ENCODE results near the gene ZNF653.

Gene ZNF653, protein sequence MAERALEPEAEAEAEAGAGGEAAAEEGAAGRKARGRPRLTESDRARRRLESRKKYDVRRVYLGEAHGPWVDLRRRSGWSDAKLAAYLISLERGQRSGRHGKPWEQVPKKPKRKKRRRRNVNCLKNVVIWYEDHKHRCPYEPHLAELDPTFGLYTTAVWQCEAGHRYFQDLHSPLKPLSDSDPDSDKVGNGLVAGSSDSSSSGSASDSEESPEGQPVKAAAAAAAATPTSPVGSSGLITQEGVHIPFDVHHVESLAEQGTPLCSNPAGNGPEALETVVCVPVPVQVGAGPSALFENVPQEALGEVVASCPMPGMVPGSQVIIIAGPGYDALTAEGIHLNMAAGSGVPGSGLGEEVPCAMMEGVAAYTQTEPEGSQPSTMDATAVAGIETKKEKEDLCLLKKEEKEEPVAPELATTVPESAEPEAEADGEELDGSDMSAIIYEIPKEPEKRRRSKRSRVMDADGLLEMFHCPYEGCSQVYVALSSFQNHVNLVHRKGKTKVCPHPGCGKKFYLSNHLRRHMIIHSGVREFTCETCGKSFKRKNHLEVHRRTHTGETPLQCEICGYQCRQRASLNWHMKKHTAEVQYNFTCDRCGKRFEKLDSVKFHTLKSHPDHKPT

DNA sequence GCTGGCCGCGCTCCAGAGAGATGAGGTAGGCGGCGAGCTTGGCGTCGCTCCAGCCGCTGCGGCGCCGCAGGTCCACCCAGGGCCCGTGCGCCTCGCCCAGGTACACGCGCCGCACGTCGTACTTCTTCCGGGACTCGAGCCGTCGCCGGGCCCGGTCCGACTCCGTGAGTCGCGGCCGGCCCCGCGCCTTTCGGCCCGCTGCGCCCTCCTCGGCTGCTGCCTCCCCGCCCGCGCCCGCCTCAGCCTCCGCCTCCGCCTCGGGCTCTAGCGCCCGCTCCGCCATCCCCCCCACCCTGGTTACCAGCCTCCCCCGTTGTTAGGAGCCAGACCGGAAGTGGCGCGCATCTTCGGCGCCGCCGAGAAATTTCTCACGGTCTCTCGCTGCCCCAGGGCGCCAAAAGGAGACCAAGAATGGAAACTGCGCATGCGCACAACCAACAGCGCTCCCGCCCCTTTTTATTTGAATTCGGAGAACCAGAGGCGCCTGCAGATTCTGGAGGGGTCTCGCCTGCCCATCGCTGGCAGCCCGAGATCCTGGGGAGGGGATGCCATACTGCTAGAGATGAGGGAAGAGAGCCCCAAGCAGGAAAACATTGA lies at the start of gene ZNF653:
TSS of gene ZNF653 (minus strand) at position 336 of the 597 bp plus-strand sequence. CDS start at position 283, 53 bp downstream.
- peak; percentile 90 for DNase-seq (ENCODE audit: low read depth, low spot score)

DNA sequence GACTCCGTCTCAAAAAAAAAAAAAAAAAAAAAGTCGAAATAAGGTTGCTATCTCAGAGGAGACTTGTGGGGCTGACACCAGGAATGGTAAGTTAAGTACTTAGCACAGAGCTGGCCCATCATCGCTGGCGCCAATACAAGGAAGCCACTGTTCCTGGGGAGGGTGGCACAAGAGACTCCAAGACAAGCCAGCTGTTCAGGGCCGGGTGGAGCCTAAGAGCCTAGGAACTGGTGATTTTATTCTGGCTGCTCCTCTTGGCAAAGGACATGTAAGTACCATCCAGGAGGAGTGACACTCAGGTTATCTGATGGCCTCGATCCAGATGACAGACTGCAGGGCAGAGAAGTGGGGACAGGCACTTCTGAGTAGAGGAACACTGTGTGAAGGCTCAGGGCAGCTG lies 49.6 kb upstream of the ZNF653 start:
- no peak for DNase-seq (ENCODE audit: low read depth, low spot score)

DNA sequence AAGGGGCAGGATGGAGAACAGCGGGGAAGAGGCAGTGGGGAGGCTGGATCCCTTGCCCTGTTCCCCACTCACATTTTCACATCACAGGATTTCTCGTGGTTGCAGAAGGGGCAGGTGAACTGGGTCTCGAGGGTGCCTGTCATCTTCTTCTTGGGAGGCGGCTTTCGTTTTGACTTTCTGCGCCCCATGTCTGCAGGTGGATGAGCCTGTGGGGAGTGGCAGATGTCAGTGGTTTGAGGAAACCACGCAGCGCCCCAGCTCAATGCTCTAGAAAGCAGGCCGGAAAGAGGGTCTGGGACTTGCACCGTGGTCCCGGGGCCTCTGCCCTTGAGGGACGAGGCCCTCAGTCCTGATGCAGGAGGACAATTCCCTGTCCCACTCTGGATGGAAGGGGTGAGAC lies 48.5 kb upstream of the ZNF653 start:
- DNase-seq (ENCODE audit: low read depth, low spot score) = no peak

DNA sequence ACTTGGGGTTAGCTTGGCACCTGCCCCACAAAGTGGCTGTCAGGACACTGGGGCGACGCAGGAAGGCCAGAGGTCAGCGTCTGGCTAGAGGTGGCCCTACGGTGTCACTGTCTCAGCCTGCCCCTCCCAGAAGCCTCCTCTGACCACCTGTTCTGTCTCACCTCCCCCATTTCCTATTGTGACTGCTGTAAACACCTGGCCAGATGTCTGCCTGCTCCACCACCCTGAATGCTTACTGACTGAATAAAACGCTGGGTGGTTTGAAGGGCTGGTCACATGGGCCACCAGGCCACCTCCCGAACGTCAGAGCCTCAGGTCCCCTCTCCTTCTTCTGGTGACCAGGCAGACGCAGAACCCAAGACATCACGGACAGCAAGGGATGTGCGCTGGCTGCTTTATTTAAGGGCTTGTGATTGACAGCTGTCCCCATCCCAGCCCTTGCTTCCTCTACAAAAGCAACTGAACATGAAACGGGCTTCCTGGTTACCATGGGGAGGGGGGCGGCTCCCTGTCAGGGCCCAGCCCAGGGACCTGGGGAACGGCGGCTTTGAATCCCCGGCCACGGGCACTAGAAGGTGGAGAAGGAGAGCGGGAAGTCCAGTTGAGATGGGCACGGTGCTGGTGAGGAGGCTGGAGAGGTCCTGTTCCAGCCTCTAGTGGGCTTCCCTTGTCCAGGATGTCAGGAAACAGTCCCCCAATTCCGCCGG lies 47.2 kb upstream of the ZNF653 start:
- DNase-seq (ENCODE audit: low read depth, low spot score) = no peak

DNA sequence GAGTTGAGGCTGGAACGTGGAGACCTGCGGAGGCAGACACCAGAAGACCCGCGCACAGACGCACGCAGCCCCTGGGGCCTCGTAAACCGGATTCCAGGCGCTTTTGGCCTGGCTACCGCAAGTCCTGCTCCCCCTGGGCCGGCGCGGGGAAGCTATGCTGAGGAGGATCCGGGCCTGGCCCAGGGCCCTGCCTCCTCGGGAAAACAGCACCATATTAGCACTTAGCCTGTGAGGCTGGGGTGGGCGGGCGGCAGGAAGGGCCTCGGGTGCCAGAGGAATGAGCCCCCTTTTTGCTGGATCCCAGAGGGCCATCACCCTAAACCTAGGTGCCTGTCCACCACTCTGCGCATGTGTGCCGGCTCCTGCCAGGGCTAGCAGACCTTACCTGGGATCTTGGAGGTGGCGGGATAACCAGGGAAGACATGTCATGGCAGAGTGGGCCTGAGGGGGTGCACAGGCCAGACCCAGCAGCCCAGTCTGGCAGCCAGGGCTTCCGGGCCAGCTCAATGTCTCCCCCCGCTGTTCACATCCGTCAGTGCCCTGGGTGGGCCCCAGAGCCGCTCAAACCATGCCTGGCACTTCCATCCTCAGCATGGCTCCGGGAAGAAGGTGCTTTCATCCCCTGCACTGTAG lies 46.1 kb upstream of the ZNF653 start:
- DNase-seq (ENCODE audit: low read depth, low spot score) = no peak

DNA sequence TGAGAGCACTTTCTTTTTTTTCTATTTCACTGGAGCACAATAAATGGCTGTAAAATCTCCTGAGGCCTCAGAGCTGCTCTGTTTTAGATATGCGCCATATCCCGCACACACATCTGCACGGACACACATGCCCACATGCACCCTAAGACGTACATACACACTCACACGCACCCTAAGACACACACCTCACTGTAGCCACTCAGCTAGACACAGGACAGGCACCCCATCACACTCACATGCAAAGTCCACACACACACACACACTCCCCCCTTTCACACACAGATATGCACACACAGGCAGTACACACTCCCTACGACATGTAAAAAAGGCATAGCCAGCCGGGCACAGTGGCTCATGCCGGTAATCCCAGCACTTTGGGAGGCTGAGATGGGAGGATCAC lies 44.6 kb upstream of the ZNF653 start:
- DNase-seq (ENCODE audit: low read depth, low spot score) = no peak

DNA sequence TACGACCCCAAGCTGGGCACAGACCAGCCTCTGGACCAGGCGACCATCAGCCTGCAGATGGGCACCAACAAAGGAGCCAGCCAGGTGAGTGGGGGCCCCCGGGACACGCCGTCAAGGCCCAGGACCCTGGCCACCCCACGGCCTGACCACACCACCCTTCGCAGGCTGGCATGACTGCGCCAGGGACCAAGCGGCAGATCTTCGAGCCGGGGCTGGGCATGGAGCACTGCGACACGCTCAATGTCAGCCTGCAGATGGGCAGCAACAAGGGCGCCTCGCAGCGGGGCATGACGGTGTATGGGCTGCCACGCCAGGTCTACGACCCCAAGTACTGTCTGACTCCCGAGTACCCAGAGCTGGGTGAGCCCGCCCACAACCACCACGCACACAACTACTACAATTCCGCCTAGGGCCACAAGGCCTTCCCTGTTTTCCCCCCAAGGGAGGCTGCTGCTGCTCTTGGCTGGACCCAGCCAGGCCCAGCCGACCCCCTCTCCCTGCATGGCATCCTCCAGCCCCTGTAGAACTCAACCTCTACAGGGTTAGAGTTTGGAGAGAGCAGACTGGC lies 43.8 kb upstream of the ZNF653 start:
- no peak for DNase-seq (ENCODE audit: low read depth, low spot score)

DNA sequence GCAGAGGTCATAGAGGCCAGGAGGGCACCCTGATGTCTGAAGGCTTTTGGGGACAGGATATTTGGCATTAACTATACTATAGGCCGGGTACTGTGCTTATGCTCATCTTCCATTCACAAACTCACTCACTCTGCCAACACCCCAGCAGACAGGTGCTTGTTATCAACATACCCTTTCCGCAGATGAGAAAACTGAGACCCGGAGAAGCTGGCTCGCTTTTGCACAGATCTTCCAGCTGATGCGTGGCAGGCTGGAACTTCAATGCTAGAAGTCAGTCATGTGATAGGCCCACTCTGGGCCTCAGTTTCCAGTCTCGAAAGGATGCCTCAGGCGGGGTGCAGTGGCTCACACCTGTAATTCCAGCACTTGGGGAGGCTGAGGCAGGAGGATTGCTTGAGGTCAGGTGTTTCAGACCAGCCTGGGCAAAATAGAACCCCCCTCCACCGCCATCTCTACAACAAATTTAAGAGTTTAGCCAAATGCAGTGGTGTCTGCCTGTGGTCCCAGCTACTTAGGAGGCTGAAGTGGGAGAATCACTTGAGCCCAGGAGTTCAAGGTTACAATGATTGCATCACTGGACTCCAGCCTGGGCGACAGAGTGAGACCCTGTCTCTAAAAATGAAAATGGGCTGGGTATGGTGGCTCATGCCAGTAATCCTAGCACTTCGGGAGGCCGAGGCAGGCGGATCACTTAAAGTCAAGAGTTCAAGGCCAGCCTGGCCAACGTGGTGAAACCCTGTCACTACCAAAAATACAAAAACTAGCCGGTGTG lies 42.5 kb upstream of the ZNF653 start:
- no peak for DNase-seq (ENCODE audit: low read depth, low spot score)

DNA sequence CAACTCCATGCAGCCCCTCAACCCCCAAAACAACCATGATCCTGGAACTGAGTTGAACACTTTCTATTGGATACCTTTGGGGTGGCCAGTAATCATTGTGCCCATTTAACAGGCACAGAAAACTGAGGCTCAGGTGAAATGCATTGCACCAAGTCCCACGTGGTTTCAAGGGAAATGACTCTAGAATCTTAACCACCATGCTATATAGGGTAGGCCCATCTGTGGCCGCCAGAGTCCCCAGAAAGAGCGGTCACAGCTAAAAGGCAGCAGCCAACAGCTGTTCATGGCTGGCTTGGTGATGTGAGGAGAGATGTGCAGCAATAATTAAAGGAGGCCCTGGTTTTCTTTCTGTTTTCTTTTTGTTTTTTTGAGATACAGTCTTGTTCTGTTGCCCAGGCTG lies 35.6 kb upstream of the ZNF653 start:
- DNase-seq (ENCODE audit: low read depth, low spot score) = no peak

DNA sequence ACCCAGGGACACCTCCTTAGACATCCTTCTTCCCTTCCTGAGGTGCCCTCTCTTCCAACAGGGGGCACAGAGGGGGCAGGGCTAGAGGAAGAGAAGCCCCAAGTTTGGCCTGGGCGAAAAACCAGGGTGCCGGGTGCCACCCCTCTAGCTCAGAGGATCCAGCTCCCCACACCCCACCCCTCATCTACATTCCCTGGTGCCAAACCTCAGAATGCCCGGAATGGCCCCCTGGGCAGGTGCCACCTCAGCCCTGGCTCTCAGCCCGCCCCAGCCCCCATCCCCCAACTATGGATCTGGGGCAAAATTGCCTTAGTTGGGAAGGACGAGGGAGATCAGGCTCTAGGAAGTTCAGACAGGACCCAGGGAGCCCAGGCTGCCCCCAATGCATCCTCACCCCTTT lies 35.0 kb upstream of the ZNF653 start:
- DNase-seq (ENCODE audit: low read depth, low spot score) = no peak

DNA sequence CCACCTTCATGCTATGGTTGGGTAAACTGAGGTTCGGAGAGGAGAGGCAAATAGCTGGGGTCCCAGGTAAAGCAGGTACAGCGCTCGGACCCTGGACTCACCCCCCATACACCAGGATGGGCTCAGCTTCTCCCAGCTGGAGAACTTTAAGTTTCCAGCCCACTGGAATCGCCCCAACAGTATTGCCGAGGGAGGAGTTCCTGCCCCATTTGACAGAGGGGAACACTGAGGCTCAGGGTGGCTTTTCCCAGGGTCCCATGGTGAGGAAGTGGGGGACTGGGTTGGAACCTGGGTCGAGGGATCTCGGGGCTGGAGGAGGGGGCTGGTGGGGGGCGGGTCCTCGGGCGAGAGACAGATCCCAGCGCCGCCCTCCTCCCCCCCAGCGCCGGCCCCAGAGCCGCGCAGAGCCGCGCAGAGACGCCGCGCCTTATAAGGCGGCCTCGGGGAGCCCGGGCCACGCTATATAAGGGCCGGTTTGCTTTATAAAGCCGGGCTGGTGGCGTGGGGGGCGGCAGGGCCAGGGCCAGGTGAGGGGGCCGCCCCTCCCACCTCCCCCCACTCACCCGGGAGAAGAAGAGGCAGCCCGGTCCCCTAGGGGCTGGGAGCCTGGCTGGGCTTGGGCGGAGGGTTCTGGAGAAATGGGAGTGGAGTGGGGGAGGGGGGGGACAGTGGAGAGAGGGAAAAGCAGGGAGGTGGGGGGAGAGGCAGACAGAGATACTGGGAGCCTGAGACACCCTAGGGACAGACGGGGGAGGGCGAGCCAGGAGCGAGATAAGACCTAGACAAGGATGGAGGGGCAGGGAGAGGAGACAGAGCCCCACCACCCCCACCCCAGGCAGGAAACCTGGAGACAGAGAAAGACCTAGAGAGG lies 34.1 kb upstream of the ZNF653 start:
- no peak for DNase-seq (ENCODE audit: low read depth, low spot score)

DNA sequence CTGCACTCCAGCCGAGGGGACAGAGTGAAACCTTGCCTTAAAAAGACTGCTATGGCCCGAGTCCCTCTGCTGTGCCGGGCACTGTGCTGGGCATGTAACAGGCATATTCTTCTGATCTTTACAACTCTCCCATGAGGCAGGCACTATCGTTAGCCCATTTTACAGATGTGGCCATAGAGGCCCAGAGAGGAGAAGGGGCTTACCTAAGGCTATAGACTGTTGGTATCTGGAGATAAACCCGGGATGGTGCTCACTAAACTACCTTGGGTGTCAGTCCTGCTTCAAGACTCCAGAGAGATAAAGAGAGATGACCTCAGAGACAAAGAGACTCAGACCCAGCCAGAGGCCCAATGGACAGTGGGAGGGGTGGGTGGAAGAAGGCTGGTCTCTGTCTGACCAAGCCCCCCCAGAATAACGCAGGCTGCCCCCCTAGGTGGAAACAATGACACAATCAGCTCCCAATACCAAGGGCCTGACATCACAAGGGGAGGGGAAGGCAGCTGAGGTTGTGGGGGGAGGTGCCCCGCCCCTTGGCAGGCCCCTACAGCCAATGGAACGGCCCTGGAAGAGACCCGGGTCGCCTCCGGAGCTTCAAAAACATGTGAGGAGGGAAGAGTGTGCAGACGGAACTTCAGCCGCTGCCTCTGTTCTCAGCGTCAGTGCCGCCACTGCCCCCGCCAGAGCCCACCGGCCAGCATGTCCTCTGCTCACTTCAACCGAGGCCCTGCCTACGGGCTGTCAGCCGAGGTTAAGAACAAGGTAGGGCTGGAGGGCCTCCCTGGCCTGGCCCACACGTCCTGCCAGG lies 32.8 kb upstream of the ZNF653 start, which contains the start of gene CNN1:
TSS of gene CNN1 (plus strand) at position 620 of the 805 bp plus-strand sequence. CDS start at position 697, 77 bp downstream.
- DNase-seq (ENCODE audit: low read depth, low spot score) = no peak

DNA sequence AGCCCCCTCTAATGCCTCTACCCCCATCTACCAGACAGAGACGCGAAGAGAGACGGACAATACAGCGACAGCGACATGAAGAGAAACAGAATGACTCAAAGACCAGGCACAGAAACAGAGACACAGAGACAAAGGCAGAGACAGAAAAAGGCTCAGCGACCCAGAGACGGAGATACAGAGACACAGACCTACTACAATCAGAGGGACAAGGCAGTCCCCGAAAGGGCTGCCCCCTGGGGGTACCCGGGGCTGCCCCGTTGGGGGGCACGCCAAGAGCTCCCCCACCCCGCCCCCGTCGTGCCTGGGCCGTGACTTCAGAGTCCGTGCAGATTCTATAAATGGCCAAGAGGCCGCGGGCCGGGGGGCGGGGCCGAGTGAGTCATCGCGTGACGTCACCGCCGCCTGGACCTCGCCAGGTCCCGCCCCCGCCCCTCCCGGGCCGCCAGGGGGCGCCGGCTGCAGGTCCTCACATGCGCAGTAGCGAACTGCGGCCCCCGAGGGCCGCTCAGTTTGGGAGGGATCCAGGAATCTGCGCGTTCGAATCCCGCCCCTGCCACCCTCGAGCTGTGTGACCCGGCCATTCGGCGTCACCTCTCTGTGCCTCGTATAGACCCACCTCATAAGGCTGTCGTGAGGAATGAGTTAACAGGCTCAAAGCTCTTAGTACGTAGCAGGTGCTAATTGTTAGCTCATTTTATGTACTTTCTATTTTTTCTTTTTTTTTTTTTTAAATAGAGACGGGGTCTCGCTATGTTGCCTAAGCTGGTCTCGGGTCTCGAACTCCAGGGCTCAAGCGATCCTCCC lies 30.4 kb upstream of the ZNF653 start:
- DNase-seq (ENCODE audit: low read depth, low spot score) = peak; percentile 67

DNA sequence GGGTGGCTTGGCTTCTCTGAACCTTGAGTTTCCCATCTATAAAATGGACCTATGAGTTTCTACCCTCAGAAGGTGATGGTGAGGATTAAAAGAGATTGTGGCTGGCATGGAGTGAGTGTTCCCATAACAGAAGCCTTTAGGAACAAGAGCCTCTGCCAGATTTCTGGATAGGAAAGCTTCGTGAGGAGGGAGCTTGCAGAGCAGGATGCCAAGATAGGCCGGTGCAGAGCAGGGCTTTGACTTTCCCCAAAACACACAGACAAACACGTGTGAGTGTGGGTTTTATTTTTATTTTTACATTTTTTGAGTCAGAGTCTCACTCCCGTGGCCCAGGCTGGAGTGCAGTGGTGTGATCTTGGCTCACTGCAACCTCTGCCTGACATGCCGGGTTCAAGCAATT lies 29.3 kb upstream of the ZNF653 start:
- no peak for DNase-seq (ENCODE audit: low read depth, low spot score)

DNA sequence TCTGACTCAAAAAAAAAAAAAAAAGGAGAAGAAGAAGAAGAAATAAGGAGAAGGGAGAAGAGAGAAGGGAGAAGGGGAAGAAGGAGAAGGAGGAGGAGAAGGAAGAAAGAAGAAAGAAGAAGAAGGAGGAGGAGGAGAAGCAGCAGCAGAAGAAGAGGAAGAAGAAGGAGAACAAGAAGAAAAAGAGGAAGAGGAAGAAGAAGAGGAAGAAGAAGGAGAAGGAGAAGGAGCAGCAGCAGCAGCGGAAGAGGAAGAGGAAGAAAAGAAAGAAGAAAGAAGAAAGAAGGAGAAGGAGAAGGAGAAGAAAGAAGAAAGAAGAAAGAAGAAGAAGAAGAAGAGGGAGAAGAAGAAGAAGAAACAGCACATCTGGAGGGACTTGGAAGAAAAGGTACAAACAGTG lies 28.9 kb upstream of the ZNF653 start:
- no peak for DNase-seq (ENCODE audit: low read depth, low spot score)

DNA sequence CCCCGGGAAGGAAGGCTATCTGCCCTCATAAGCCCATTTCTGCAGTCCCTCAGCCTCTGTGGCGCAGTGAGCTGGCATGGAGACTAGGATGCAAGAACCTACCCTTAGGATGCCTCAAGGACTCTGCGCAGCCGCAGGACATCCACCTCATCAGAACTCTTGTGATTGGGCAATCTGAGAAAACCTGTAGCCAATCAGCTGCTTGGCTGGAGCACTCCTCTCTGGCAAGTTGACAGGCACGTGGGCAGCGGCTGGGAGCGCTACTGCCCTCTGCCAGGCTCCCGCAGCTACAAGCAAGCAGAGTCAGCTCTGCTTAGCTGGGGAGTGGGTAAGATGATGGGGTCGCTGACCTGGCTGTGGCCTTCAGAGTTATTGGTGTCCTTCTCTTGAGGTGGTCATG lies 24.8 kb upstream of the ZNF653 start:
- no peak for DNase-seq (ENCODE audit: low read depth, low spot score)

DNA sequence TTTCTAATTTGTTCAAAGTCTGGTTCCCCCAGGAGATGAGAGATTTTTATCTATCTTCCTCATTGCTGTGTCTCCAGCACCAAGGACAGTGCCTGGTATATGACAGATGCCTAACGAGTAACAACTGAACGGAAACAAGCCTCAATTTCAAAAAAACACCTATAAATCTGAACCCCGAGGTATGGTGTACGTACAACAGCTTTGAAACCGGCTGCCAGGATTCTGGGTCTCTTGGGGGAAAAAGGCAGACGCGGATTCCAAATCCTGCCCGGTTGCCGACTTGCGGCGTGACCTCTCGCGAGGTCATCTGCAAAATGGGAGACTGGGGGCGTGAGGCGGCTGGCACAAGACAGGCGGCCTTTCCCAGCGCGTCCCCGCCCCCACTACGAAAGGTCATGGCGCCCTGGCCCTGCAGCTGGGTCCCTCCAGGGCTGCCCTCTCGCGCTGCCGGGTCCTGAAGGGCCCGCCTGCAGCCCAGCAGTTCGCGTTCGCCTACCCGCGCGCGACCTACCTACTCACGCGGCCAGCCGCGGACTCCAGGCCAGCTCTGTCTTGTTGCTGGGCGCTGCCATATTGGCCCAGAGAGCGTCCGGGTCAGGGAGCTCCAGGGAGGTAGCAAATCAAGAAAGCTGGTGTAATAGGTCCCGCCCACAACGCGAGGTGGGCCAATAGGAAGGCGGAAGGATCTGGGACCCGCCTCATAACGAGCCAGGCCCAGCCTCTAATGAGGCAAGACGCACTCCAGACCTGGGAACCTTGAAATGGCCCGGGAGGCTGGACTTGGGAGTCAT lies 23.1 kb upstream of the ZNF653 start, which contains the start of gene ECSIT:
TSS of gene ECSIT (minus strand) at position 584 of the 791 bp plus-strand sequence. CDS start 9,964 bp downstream, outside the sequence.
- DNase-seq (ENCODE audit: low read depth, low spot score) = peak; percentile 82
